Measurements from ENCODE around the gene ALDH16A1.

The ALDH16A1 gene

GRCh38 chr19:49419173-49419572, 33.9 kb upstream of the ALDH16A1 start:
- no peak for TF ChIP-seq GATA3 (IDR thresholded peaks at IDR 0.05; ENCODE audit: low read depth, low read length)
- no peak for TF ChIP-seq GATA2 (IDR thresholded peaks at IDR 0.05; ENCODE audit: low read depth, low read length)

GRCh38 chr19:49420227-49420626, 32.8 kb upstream of the ALDH16A1 start:
- TF ChIP-seq GATA2 (IDR thresholded peaks at IDR 0.05; ENCODE audit: low read depth, low read length) (no peak), GATA3 (IDR thresholded peaks at IDR 0.05; ENCODE audit: low read depth, low read length) (no peak)

GRCh38 chr19:49421039-49421877, 31.8 kb upstream of the ALDH16A1 start:
- TF ChIP-seq GATA3 (IDR thresholded peaks at IDR 0.05; ENCODE audit: low read depth, low read length) (no peak), GATA2 (IDR thresholded peaks at IDR 0.05; ENCODE audit: low read depth, low read length) (no peak)

GRCh38 chr19:49421878-49422202, 31.2 kb upstream of the ALDH16A1 start:
- no peak for TF ChIP-seq GATA3 (IDR thresholded peaks at IDR 0.05; ENCODE audit: low read depth, low read length)
- TF ChIP-seq GATA2 (IDR thresholded peaks at IDR 0.05; ENCODE audit: low read depth, low read length), result no peak

- TF ChIP-seq GATA2 (IDR thresholded peaks at IDR 0.05; ENCODE audit: low read depth, low read length) (no peak), GATA3 (IDR thresholded peaks at IDR 0.05; ENCODE audit: low read depth, low read length) (no peak)
Measured at GRCh38 chr19:49422407-49423070, 30.5 kb upstream of the ALDH16A1 start.

DNA sequence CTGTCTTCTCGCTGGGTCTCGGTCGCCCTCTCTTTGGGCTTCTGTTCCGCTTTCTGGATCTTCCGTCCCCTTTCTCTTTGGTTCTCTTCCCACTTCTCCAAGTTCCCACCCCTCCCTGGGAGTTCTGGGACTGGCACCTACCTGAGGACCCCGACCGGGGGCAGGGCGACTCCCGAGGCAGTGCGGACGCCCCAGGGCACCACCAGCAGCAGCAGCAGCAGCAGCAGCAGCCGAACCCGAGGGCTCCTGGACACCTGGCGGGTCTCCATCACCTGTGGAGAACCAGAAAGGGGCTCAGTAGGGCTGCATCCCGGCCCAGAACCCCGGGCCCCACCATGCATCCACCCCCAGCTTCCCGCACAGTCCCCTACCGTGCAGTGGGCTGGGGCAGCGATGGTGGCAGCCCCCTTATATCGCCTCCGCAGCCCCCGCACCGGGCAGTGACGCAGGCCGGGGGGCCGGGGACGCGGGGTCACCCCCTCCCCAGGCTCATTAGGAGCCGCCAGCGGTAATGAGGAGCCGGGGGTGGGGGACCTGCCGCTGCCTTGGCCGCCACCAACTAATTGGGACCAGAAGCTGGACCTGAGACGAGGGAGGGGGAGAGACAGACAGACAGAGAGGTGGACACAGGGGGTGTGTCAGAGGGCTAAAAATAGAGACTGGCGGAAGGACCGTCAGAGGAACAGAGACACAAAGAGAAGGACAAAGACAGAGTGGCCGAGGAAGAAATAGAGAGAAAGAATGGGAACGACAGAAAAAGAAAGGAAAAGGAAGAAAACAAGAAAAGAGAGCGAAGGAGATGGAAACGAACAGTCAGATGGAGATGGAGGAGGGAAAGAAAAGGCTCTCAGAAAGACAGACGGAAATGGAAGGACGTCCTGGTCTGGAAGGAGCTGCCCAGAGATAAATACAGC, 29.7 kb upstream of the ALDH16A1 start, which contains the start of gene PTH2:
TSS of gene PTH2 (minus strand) at position 371 of the 914 bp plus-strand sequence. CDS start at position 269, 102 bp downstream.
- TF ChIP-seq GATA2 (IDR thresholded peaks at IDR 0.05; ENCODE audit: low read depth, low read length) (no peak), GATA3 (IDR thresholded peaks at IDR 0.05; ENCODE audit: low read depth, low read length) (no peak)

DNA sequence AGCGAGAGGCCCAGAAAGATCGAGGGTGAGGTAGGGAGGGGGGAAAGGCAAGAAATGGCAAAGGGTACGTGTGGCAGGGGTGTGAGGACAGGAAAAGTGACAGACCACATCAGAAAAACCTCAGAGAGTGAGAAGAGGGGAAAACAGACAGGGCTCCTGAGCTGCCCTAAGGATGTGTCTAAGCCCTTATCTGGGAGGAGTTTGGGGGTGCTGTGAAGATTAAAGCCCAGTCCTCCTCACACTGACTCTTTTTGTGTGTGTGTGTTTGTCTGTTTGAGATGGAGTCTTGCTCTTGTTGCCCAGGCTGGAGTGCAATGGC, 29.1 kb upstream of the ALDH16A1 start:
- TF ChIP-seq GATA3 (IDR thresholded peaks at IDR 0.05; ENCODE audit: low read depth, low read length) (no peak), GATA2 (IDR thresholded peaks at IDR 0.05; ENCODE audit: low read depth, low read length) (no peak)

GRCh38 chr19:49425178-49425577, 27.8 kb upstream of the ALDH16A1 start, which contains the start of gene GFY:
Gene GFY (plus strand): TSS chr19:49425388. CDS start chr19:49426431, 1,043 bp downstream.
- TF ChIP-seq GATA3 (IDR thresholded peaks at IDR 0.05; ENCODE audit: low read depth, low read length) (no peak), GATA2 (IDR thresholded peaks at IDR 0.05; ENCODE audit: low read depth, low read length) (no peak)

DNA sequence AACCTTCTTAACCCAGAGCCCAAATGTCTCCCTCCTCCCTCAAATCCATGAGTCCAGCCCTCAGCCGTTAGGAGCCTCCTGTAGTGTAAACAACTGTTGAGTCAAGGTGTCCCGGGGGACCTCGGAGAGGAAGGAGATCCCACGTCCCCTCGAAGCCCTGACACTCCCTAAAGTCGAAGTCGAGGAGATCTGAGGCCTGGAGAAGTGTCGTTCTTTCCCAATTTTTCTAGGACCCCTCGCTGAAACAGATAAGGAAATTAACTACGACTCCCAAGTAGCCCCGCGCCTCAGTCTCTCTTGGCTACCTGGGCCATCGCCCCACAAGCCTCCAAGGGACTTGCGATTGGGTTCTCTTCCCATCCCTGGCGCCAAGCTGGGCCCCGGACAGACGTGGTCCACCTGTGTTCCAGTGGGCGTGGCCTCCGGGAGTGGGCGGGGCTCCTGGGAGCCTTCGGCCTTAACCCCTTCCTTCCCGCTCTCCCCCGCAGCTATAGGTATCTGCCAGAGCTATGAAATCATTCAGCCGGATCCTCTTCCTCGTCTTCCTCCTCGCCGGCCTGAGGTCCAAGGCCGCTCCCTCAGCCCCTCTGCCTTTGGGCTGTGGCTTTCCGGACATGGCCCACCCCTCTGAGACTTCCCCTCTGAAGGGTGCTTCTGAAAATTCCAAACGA, 27.0 kb upstream of the ALDH16A1 start:
- TF ChIP-seq GATA2 (IDR thresholded peaks at IDR 0.05; ENCODE audit: low read depth, low read length) (no peak), GATA3 (IDR thresholded peaks at IDR 0.05; ENCODE audit: low read depth, low read length) (no peak)

- no peak for TF ChIP-seq GATA2 (IDR thresholded peaks at IDR 0.05; ENCODE audit: low read depth, low read length)
- TF ChIP-seq GATA3 (IDR thresholded peaks at IDR 0.05; ENCODE audit: low read depth, low read length), result no peak
Measured at GRCh38 chr19:49427339-49427738, 25.7 kb upstream of the ALDH16A1 start.

GRCh38 chr19:49427855-49428546, 25.0 kb upstream of the ALDH16A1 start:
- TF ChIP-seq GATA2 (IDR thresholded peaks at IDR 0.05; ENCODE audit: low read depth, low read length), result no peak
- no peak for TF ChIP-seq GATA3 (IDR thresholded peaks at IDR 0.05; ENCODE audit: low read depth, low read length)

DNA sequence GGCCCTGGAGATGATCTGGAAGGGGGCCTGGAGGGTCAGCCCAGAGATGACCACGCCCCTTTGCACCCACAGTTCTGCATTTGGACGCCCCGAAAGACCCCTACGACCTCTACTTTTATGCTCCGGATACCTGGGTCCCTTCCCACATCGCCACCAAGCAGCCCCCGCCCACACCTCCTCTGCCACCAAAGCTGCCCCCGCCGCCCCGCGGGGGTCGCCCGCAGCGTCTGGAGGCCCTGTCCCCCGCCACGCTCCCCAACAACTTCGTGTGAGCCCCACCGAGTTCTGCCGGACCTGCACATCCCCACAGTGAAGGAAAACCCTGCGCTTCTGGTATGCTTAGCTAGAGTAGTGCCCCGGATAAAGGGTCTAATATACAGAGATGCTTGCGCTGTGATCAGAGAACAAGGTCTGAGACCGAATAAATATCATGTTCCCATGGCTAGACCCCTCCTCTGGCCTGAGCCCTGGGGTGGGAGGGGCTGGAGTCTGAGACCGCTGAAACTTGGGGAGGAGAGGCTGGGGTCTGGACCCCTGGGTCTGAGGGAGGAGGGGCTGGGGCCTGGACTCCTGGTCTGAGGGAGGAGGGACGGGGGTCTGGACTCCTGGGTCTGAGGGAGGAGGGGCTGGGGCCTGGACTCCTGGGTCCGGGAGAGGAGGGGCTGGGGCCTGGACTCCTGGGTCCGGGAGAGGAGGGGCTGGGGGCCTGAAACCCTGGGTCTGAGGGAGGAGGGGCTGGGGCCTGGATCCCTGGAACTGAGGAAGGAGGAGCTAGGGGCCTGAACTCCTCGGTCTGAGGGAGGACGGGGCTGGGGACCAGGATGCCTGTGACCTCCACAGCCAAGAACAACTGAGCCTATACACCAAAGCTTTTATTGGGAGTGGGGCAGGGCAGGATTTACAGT, 24.2 kb upstream of the ALDH16A1 start:
- TF ChIP-seq GATA3 (IDR thresholded peaks at IDR 0.05; ENCODE audit: low read depth, low read length) (no peak), GATA2 (IDR thresholded peaks at IDR 0.05; ENCODE audit: low read depth, low read length) (no peak)

Measured in SH-SY5Y (cell line).